ENCODE results near the gene MAD1L1.
A peak's percentile ranks its signal among the peaks of the same experiment; 100 is the strongest.

MAD1L1 gene

GRCh38 chr7:2024567-2024918, 208.2 kb downstream of the MAD1L1 start:
- DNase-seq: no peak

DNA sequence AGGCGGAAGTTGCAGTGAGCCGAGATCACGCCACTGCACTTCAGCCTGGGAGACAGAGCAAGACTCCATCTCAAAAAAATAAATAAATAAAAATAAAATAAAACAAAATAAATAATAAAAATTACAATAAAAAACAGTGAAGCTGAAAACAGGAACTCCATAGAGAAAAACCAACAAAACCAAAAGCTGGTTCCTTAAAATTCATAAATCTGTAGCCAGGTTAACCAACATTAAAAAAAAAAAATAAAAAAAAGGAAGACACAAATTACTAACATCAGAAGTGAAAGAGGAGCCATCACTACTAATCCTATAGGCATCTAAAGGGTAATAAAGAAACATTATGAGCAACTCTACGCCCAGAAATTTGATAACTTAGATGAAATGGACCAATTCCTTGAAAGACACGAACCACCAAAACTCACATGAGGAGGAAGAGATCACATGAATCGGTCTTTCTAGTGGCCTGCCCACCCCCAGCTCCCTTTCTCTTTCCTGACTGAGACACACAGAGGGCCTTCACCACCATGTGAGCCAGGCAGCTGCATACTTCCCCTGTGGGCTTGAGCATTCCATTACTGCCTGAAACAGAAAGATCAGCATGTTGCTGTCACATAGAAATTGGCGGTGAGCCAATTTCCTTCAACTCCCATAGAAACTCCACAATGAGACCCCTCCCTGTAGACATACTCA, 208.7 kb downstream of the MAD1L1 start:
- no peak for DNase-seq

- no peak for DNase-seq
These were observed 210.0 kb downstream of the MAD1L1 start for GRCh38 chr7:2022737-2023250.

DNA sequence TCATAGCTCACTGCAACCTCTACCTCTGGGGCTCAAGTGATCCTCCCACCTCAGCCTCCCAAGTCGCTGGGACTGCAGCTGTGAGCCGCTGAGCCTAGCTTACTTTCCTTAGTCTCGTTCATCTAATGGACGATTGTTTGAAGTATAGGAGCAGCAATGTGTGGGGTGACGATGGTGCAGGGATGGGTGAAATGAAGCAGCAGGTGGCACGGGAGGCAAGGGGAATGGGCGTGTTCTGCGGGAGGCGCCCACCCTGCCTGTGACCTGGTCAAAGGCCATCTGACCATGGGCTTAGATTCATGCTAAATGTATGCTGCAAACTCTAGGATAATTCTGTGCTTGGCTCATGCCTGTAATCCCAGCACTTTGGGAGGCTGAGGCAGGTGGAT, 210.7 kb downstream of the MAD1L1 start:
- DNase-seq: no peak

GRCh38 chr7:2019711-2020511, 212.8 kb downstream of the MAD1L1 start:
- DNase-seq: no peak

DNA sequence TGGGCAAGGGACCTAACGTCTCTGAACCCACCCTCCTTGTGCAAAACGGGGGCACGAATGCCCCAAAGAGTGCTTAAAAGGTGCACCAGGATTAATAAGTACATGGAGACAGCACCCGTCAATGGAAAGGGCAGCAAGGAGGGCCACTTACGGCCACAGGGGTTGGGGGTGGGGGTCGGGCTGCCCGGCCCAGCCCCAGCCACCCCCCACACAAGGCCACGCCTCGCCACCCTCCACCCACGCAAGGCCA, 213.4 kb downstream of the MAD1L1 start:
- no peak for DNase-seq

- DNase-seq: no peak
These were observed 213.9 kb downstream of the MAD1L1 start for GRCh38 chr7:2018569-2019460.

DNA sequence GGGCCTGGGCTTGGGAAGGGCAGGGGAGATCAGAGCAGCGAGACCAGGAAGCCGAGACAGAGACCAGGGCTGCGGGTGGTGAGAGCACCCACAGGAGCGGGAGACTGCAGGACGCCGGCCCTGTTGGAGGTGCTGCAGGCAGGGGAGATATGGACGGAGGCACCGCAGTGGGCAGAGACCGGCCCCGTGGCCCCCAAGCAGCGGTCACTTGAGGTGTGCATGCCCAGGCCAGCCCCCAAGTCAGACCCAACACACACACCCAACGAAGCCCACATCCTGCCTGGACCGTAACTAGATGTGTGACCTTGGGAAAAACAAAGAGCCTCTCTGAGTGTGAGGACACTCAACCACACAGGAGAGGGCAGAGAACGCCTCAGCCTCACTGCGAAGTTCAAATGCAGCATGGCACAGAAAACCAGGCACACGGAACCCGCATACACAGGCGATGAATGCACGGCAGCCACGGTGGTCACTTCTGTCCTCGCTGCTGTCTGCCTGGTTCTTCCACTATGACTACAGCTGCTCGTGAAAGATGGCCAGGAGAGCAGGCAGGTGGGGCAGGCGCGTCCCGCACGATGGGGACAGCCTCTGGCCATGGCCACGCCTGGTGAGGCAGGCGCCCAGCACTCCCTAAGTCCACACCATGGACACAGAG, 214.7 kb downstream of the MAD1L1 start:
- DNase-seq: no peak

DNA sequence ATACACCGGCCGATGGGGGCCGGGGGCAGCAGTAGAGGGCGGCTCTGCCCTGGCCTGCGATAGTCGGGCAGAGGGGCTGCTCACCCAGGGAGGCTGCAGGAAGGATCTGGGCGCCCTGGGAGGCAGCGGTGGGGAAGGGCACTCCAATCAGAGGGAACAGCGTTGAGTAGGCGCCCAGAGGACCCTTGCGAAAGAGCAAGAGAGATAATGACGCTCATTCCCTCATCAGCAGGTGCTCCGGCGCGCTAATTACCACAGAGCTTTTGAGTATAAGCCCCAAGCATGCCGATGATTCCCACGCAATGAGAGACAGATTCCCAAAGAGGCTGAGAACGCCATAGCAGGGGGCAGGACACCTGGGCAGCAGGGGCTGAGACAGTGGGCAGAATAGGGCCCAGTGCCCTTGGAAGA, 215.3 kb downstream of the MAD1L1 start:
- no peak for DNase-seq

DNA sequence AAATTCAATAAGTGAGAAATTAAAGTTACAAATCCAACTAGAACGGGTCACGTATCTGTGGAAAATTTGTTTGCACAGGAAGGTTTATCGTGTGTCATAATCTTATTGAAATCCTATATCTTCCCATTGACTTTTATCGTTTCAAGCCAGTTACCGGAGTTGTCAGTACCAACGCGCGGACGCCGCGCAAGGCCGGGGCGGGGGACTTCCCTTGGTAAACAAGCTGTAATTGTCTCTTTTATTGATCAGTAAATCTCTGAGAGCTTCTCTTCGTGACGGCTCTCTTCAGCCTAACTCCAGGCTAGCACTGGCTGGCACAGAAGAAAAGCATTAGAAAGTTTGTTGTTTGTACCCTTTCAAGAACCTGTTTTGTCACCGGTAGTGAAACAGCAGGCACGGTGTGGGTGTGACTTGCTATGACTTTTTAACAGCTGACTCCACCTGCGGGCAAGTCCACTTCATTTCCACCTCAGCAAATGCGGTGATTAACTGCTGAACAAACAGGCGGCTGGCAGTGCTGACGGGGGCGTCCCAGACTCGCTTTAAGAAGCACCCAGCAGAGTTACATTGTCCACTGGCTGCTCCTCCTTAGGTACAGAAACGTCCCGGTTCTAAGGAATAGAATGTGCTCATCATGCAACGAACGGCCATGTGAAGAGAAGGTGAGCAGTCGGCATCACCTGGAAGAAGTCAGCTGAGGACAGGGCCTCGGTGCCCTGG, 215.8 kb downstream of the MAD1L1 start:
- no peak for DNase-seq

DNA sequence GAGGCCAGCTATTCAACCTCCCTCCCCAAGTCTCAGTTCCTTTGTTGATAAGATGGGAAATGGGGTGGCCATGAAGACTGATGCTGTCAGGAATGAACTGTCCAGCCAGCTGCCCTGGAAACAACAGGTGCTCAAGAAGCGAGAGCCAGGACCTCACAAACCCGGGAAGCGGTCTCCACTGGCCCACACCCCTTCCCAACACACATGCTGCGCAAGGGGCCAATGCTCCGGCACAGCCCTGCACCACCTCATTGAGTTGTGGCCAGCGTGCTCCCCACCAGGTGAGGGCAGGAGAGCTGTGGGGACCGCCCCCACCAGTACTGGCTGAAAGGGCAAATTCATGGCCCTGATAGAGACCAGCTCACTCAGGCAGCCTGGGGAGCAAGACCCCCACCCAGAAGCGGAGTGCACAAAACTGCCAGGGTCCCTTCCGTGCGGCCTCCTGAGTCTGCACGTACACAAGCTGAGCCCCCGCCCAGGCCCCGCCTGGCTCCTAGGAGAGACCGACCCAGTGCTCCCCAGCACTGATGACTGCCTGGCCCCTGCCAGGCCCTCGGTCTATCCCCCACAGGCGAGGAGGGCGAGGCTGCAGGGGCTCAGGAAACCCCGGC, 216.6 kb downstream of the MAD1L1 start:
- no peak for DNase-seq

DNA sequence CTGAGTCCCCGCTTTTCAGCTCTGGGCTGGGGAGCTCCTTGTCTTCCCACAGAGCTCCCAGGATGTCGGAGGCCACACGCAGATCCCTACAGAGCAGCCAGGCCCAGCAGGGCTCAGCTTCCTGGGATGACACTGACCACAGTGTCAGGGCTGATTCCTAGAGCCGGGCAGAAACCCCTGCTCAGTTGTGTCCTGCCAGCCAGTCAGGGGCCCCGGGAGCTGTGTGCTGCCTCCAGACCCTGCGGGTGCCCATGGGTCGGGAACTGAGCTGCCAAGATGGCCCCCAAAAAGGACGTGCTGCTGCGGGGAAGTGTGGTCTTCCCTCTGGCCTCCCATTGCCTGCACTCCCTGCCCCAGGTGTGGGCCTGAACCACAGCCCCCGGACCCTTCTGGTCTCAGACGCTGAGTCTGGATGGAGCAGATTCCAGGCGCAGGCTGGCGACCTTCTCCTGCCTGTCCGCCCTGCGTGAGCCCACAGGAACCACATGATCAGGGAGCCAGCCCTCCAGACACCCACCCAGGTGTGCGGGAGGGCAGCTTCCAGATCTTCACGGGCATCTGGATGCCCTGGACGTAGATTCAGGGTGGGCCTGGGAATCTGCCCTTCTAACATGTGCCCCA, 217.4 kb downstream of the MAD1L1 start:
- no peak for DNase-seq

DNA sequence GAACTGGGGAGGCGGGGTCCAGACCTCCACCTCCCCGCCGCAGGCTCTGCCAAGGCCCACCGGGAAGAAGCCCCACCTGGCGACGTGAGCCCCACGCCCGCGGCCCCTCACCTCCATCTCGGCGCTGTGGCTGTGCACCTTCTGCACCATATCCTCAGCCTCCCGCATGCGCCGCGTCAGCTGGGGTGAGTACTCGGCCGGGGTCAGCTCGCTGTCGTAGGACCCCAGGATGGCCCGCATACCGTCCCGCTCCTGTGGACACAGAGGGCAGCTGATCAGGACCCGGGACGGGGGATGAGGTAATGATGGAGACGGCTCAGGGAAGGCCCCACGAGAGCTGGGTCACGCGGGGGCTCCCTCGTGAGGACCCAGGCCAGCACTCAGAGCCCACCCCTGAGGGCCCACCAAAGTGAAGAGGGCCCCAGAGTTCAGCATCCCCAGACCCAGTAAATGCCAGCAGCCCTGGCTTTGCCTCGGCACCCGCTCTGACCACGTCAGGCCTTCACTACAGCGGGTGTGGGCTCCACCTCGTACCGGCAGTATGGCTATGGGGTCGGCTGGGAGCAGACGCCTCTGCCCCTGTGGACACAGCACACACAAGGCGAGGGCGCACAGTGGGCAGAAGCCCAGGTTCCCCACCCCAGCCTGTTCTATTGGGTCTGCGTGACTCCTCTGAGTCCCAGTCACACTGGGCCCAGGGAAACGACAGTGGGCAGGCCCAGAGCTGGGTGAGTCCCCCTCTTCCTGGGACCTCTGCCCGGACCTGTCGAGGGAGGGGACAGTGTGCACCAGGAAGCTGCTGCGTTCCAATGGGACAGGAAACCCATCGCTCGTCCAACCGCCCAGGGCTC, 218.1 kb downstream of the MAD1L1 start:
- DNase-seq: no peak

GRCh38 chr7:2013381-2014311, 219.1 kb downstream of the MAD1L1 start:
- DNase-seq: no peak

DNA sequence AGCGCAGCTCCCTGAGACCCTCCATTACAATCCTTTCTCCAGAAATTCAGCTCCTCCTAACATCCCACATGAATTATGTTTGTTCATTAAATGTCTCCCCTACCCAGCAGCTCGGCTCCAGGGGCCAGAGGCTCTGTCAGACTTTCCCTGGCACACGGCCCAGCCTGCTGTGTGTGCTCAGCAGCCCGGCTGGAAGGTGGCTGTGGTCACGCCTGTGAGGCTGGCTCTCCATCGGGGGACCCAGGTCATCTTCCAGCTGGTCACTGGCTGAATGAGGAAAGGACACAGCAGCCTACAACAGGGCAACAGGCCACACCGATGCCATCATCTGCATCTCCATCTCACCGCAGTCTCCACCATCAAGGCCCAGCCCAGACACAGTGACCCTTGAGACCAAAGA, 219.8 kb downstream of the MAD1L1 start:
- DNase-seq: peak in 3 of 14 donors; percentile 12 to 50 (median 40)

- DNase-seq: no peak
These were observed 220.5 kb downstream of the MAD1L1 start for GRCh38 chr7:2012044-2012900.

GRCh38 chr7:2011266-2012043, 221.3 kb downstream of the MAD1L1 start:
- DNase-seq: no peak

Data from C1 segment of cervical spinal cord (tissue), 14 donors.